ENCODE measurements around the gene LSAMP. TPM values are rescaled to one million over a fixed set of nuclear protein-coding genes. Genes with fewer than 3 reads are reported as not detected.

The LSAMP gene
- total RNA-seq, 1 experiment from 2014 or later = not detected

DNA sequence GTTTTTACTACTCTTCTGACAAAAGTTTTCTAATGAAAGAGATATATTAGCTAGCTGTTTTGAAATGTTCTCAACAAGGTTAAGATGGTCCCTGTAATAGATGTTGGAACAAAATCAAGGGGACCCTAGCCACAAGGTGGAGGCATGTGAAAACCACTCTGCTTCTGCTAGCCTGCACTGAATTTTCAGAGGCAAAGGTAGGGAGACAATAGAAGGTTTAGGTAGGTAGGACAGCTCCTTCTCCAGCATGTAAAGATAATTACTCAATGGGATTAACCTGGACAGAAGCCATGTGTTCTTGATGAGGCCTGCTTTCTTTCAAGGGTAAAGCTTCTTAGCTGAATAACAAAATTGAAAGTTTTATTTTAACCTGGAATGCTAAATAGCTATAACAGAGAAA, 333.5 kb downstream of the LSAMP start:
- CTCF ChIA-PET = interaction anchor here (0.9 to 1.4 kb wide), 4 partner anchors 10 to 646 kb away, joined by 3 to 6 read pairs (median 4); no protein-coding TSS in a partner anchor
- TF ChIP-seq, protein P1, sequence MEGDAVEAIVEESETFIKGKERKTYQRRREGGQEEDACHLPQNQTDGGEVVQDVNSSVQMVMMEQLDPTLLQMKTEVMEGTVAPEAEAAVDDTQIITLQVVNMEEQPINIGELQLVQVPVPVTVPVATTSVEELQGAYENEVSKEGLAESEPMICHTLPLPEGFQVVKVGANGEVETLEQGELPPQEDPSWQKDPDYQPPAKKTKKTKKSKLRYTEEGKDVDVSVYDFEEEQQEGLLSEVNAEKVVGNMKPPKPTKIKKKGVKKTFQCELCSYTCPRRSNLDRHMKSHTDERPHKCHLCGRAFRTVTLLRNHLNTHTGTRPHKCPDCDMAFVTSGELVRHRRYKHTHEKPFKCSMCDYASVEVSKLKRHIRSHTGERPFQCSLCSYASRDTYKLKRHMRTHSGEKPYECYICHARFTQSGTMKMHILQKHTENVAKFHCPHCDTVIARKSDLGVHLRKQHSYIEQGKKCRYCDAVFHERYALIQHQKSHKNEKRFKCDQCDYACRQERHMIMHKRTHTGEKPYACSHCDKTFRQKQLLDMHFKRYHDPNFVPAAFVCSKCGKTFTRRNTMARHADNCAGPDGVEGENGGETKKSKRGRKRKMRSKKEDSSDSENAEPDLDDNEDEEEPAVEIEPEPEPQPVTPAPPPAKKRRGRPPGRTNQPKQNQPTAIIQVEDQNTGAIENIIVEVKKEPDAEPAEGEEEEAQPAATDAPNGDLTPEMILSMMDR (IDR thresholded peaks at IDR 0.05; ENCODE audit: unreplicated experiment) = no peak
- Mint-ChIP-seq H3K4me1 (ENCODE audit: insufficient read depth, unreplicated experiment) (peaks cover 6% of the 10 kb centered on the region), H3K27ac (ENCODE audit: low read depth, unreplicated experiment) (no peak overlapping the region), H3K27me3 (ENCODE audit: insufficient read depth, unreplicated experiment) (no peaks in the 10 kb centered on the region), H3K9me3 (ENCODE audit: unreplicated experiment) (no peaks in the 10 kb centered on the region), H3K4me3 (ENCODE audit: unreplicated experiment) (no peak overlapping the region), H3K36me3 (ENCODE audit: insufficient read depth, unreplicated experiment) (no peaks in the 10 kb centered on the region)
- POLR2A ChIA-PET = no interaction called here
- no peak for DNase-seq (ENCODE audit: unreplicated experiment)
- intact Hi-C loops (cut with micrococcal nuclease) = no loop called here
- no TSS peak for BruUV-seq (replicated peaks)

DNA sequence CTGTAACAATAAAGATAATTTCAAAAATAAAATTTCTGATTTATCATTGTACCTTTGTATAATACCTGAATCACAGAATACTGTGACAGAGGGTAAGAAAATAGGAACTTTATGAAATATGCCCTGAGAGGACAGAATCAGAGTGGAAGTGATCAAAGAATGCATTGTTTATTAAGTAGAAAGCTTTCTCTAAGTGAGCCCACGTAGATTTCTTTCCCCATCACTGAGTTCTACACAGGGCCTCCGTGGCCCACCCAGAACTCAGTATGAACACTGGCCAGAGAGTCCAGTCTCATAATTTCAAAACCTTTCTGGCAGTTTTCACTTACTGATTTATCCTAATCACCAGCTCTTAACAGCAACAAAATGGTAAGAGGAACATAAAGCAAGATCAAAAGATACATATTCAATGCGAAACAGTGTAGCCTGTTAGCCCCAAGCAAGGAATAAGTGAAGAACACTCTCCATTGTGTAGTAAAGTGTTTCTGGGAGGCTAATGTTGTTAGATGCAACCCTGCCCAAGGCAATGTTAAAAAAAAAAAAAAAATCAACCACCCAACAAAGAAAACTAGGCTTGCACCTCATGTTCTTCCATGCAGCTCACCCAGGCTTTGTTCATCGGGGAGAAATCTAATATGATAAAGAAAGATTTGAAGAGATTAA, 341.3 kb downstream of the LSAMP start:
- intact Hi-C loops (cut with micrococcal nuclease) = no loop called here
- Mint-ChIP-seq H3K36me3 (ENCODE audit: insufficient read depth, unreplicated experiment) (no peaks in the 10 kb centered on the region), H3K27ac (ENCODE audit: low read depth, unreplicated experiment) (no peak overlapping the region), H3K27me3 (ENCODE audit: insufficient read depth, unreplicated experiment) (no peaks in the 10 kb centered on the region), H3K9me3 (ENCODE audit: unreplicated experiment) (no peaks in the 10 kb centered on the region), H3K4me3 (ENCODE audit: unreplicated experiment) (no peak overlapping the region), H3K4me1 (ENCODE audit: insufficient read depth, unreplicated experiment) (no peaks in the 10 kb centered on the region)
- BruUV-seq (replicated peaks) = no TSS peak
- TF ChIP-seq, protein P1 (IDR thresholded peaks at IDR 0.05; ENCODE audit: unreplicated experiment) = no peak
- DNase-seq (ENCODE audit: unreplicated experiment) = no peak
- ChIA-PET POLR2A (no interaction called here), CTCF (interaction anchor here (0.6 to 0.7 kb wide), 4 partner anchors 18 to 656 kb away, joined by 3 read pairs; no protein-coding TSS in a partner anchor)

DNA sequence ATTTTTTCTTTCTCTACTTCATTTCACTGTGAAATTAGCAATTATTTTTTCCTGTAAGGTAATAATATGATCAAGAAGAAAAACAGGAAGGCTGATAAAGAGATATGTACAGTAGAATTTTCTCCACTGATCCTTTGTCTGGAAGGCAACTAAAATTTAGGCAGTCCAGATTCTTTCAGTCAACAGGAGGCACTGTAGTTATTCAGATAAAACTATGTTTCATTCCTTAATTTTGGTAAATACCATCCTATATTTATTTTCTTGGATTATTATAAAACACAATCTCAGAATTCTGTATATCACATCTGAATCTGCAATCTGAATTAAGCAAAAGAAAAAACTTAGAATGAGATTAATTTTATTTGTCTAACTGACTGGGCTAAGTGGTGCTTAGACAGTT, 343.2 kb downstream of the LSAMP start:
- no peak overlapping the region for H3K4me3 Mint-ChIP-seq (ENCODE audit: unreplicated experiment)
- no peak overlapping the region for H3K27ac Mint-ChIP-seq (ENCODE audit: low read depth, unreplicated experiment)
- no peak for DNase-seq (ENCODE audit: unreplicated experiment)
- H3K9me3 Mint-ChIP-seq (ENCODE audit: unreplicated experiment) = no peaks in the 10 kb centered on the region
- no peaks in the 10 kb centered on the region for H3K4me1 Mint-ChIP-seq (ENCODE audit: insufficient read depth, unreplicated experiment)
- ChIA-PET POLR2A (no interaction called here), CTCF (no interaction called here)
- intact Hi-C loops (cut with micrococcal nuclease) = no loop called here
- no peaks in the 10 kb centered on the region for H3K36me3 Mint-ChIP-seq (ENCODE audit: insufficient read depth, unreplicated experiment)
- TF ChIP-seq, protein P1 (IDR thresholded peaks at IDR 0.05; ENCODE audit: unreplicated experiment) = no peak
- no TSS peak for BruUV-seq (replicated peaks)
- no peaks in the 10 kb centered on the region for H3K27me3 Mint-ChIP-seq (ENCODE audit: insufficient read depth, unreplicated experiment)

DNA sequence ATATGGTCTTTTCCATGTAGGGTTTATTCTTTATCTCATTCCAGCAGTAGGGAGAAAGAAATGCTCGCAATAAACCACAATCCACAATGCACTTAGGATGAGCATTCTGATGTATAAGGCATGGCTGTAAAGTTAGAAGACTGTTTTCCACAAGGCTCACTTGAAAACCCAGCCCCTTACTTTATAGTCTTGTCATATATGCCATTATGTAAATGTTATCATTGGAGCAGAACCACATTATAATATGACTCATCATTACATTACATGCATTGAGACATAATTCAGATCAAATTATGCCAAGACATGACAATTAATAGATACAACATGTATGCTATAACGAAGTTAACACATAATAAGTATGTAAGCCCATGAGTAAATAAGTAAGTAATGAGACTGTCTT, 348.1 kb downstream of the LSAMP start:
- H3K9me3 Mint-ChIP-seq (ENCODE audit: unreplicated experiment) = no peaks in the 10 kb centered on the region
- no peak overlapping the region for H3K27ac Mint-ChIP-seq (ENCODE audit: low read depth, unreplicated experiment)
- H3K4me3 Mint-ChIP-seq (ENCODE audit: unreplicated experiment) = no peak overlapping the region

More for the DNA sequence above, 348.1 kb downstream of the LSAMP start:
- BruUV-seq (replicated peaks) = no TSS peak
- no peak for DNase-seq (ENCODE audit: unreplicated experiment)
- H3K27me3 Mint-ChIP-seq (ENCODE audit: insufficient read depth, unreplicated experiment) = no peaks in the 10 kb centered on the region
- ChIA-PET CTCF (interaction anchor here (0.6 to 0.7 kb wide), 2 partner anchors 125 to 680 kb away, joined by 3 read pairs; no protein-coding TSS in a partner anchor), POLR2A (no interaction called here)
- H3K4me1 Mint-ChIP-seq (ENCODE audit: insufficient read depth, unreplicated experiment) = no peaks in the 10 kb centered on the region
- TF ChIP-seq, protein P1 (IDR thresholded peaks at IDR 0.05; ENCODE audit: unreplicated experiment) = no peak
- intact Hi-C loops (cut with micrococcal nuclease) = loop anchor here (10.0 kb wide), 1 partner anchor 162 kb away; no protein-coding TSS in a partner anchor
- H3K36me3 Mint-ChIP-seq (ENCODE audit: insufficient read depth, unreplicated experiment) = no peaks in the 10 kb centered on the region

Data from MCF 10A (cell line).